ENCODE data around the gene GCNT1.

GRCh38 chr9:76415154-76415553 lies 43.8 kb upstream of the GCNT1 start:
- TF ChIP-seq CTCF (conservative IDR thresholded peaks at IDR 0.05; ENCODE audit: low read length): no peak
- no peak for TF ChIP-seq EZH2phosphoT487 (IDR thresholded peaks at IDR 0.05; ENCODE audit: borderline replicate concordance, low read depth, low read length)
